Measurements from ENCODE around the gene ST6GALNAC2. TPM values are rescaled to one million over a fixed set of nuclear protein-coding genes. Genes with fewer than 3 reads are reported as not detected.

ST6GALNAC2 gene
- total and polyA plus RNA-seq, 5 experiments from 2014 or later = 0.44 to 1.1 TPM; not detected in 3

DNA sequence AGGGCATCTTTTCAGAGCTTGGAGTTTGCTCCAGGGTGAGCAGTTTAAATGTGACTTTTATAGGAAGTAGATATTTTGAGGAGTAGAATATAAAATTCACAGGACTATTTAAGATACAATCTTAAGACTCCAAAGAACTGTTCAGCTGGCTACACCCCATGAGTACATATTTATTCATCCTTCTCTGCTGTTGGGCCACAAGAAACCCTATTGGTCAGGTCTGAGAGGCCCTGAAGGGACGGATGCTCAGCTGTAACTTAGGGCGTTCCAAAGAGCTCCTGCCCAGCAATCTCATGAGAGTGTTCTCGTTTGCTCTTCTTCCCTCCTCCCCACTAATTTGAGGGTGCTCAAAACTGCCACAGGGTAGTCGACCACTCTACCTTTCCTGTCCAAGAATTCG lies 7.3 kb downstream of the ST6GALNAC2 start:
- DNase-seq (no peak), ATAC-seq (no peak)
- Mint-ChIP-seq H3K36me3 (no peaks in the 10 kb centered on the region), H3K4me1 (no peaks in the 10 kb centered on the region), H3K27me3 (peaks cover 0 to 3% (median 0%) of the 10 kb centered on the region in 5 donors), H3K27ac (no peak overlapping the region), H3K9me3 (no peaks in the 10 kb centered on the region), H3K4me3 (no peak overlapping the region)
- POLR2A ChIA-PET = interaction anchor here (1.0 kb wide), 1 partner anchor 19 kb away, joined by 3 read pairs; no protein-coding TSS in a partner anchor

DNA sequence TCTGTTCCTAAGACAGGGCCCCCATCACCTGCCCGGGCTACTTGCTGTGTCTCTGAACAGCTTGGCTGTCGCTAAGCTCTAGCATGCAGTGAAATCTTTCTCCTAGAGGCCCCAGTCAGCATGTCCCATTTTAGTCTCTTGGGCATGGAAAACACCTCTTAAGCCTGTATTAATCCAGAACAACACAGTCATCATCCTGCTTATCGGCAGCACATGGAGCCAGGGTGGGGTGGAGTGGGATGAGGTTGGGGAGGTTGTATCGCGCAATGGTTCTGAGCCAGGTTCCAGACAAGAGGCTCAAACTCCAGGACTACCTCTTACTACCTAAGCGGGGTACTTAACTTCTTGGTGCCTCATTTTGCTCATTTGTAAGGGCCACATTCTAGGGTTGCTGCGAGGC lies 7.8 kb downstream of the ST6GALNAC2 start:
- ATAC-seq (no peak), DNase-seq (no peak)
- Mint-ChIP-seq H3K4me3 (no peak overlapping the region), H3K36me3 (no peaks in the 10 kb centered on the region), H3K27ac (no peak overlapping the region), H3K27me3 (peaks cover 0 to 3% (median 0%) of the 10 kb centered on the region in 5 donors), H3K4me1 (no peaks in the 10 kb centered on the region), H3K9me3 (no peaks in the 10 kb centered on the region)
- POLR2A ChIA-PET = interaction anchor here (1.0 kb wide), 1 partner anchor 20 kb away, joined by 3 read pairs; no protein-coding TSS in a partner anchor

DNA sequence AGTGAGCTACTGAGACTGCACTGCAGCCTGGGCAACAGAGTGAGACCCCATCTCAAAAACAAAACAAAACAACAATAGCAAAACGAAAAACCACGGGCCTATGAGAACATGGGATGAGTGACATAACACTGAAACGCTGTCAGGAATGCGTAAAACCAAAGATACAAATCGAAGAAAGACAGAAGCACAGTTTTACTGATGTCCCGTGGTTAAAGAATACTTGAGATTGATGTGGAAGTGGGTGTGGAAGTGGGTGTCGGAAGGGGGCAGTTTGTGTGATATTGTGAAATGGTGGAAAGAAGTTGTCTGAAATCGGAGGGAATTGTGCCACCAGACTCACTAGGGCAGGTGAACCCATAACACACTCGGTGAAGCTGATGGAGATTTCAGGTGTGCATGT lies 9.5 kb downstream of the ST6GALNAC2 start:
- Mint-ChIP-seq H3K4me3 (no peak overlapping the region), H3K9me3 (no peaks in the 10 kb centered on the region), H3K27me3 (no peaks in the 10 kb centered on the region), H3K36me3 (no peaks in the 10 kb centered on the region), H3K4me1 (no peaks in the 10 kb centered on the region), H3K27ac (no peak overlapping the region)
- POLR2A ChIA-PET = no interaction called here
- no peak for DNase-seq
- ATAC-seq = no peak

DNA sequence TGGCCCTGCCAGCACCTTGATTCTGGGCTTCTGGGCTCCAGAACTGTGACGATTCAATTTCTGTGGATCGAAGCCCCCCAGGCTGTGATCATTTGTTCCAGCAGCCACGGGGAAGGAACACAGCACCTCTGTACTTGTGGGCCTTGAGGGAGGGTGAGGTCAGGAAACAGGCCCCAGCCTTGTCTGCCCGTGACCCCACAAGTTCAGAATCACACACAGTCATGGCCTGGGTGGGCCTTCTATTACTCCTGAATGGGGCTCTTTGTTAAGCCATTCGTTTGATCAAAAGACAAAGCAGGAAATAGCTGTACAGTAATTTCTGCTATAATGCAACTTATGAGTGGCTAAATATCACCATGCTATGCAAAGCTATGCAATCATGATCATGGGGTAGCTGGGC lies 10.1 kb downstream of the ST6GALNAC2 start:
- H3K36me3 Mint-ChIP-seq = no peaks in the 10 kb centered on the region
- H3K27ac Mint-ChIP-seq = no peak overlapping the region
- H3K4me1 Mint-ChIP-seq = no peaks in the 10 kb centered on the region
- ATAC-seq (no peak), DNase-seq (no peak)
- H3K4me3 Mint-ChIP-seq = no peak overlapping the region
- POLR2A ChIA-PET = no interaction called here
- no peaks in the 10 kb centered on the region for H3K27me3 Mint-ChIP-seq
- no peaks in the 10 kb centered on the region for H3K9me3 Mint-ChIP-seq

DNA sequence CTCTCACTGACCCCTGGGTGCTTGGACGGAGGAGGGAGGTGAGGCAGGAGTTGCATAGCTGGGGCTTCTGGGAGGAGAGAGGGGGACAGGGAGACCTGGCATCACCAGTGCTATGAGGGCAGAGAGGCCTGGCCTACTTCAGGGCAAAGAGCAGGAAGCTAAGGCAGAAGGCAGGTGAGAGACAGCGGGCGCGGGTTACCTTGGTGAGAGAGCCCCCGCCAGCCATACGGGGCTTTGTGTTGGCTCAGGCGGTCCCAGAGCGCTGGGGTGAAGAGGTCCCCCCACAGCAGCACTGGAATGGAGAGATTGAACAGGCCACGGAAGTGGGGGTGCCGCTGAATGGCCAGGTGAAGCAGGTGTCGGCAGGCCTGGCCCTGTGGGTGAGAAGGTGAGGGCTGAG lies 11.5 kb downstream of the ST6GALNAC2 start:
- H3K27ac Mint-ChIP-seq = peak overlapping the region in 1 of 10 donors; percentile 44
- H3K4me3 Mint-ChIP-seq = no peak overlapping the region
- POLR2A ChIA-PET = no interaction called here

DNA sequence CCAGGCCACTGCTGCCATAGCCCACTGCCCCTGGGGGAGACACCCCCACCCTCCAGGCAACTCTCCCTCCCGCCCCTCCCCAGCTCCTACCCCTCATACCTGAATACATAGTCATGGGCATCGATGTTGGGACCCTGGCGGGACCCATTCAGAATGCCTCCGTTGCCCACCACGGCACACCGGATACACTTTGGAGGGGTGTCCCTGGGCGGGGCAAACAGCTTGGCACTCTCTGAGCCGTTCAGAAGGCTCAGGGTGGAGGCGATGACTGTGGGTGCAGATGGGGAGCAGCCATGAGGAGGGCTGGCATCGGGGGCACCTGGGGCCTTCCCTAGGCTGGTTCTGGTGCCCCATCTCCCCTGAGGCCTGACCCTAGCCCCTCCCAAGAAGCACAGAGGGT lies 12.6 kb downstream of the ST6GALNAC2 start:
- Mint-ChIP-seq H3K9me3 (no peaks in the 10 kb centered on the region), H3K4me3 (no peak overlapping the region), H3K4me1 (peaks cover 2 to 10% (median 6%) of the 10 kb centered on the region in 4 donors), H3K27ac (no peak overlapping the region), H3K36me3 (no peaks in the 10 kb centered on the region), H3K27me3 (peaks cover 0 to 3% (median 0%) of the 10 kb centered on the region in 5 donors)
- no peak for ATAC-seq
- POLR2A ChIA-PET = no interaction called here
- no peak for DNase-seq

More for the DNA sequence above, 11.5 kb downstream of the ST6GALNAC2 start:
- DNase-seq = no peak
- Mint-ChIP-seq H3K4me1 (no peaks in the 10 kb centered on the region), H3K27me3 (no peaks in the 10 kb centered on the region), H3K36me3 (no peaks in the 10 kb centered on the region), H3K9me3 (no peaks in the 10 kb centered on the region)
- no peak for ATAC-seq

DNA sequence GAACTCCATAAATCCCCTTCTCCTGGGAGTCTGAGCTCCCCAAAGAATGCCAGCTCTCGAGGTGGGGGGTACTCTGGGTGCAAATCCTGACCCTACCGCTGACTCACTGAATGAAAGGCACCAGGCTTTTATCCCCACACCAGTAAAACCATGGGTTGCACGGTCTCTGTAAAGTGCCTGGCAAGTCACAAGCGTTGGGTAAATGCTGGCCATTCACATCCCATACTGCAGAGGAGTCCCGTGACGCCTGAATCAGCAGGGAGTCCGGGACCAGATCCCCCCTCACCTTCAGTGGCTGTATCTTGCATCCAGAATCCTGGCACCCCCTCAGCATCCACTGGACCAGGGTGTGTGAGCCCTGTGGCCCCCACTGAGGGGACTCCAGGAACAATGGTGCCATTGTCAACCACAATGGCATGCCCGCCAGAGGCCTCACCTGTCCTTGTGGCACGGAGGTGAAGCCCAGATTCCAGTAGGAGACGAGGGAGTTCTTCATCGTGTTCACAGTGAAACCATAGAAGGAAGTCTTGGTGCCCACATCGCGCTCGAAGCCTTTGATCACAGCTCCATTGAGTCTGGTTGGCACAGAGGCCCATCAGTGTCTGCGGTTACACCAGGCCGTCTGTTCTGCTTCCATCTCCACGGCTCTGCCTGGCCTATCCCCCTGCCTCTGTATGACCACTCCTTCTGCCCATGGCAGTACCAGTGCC lies 13.3 kb downstream of the ST6GALNAC2 start:
- no peak overlapping the region for H3K4me3 Mint-ChIP-seq
- POLR2A ChIA-PET = interaction anchor here (0.5 kb wide), 1 partner anchor 731 kb away, joined by 3 read pairs; no protein-coding TSS in a partner anchor
- H3K27me3 Mint-ChIP-seq = peaks cover 0 to 3% (median 0%) of the 10 kb centered on the region in 5 donors
- H3K27ac Mint-ChIP-seq = peak overlapping the region in 1 of 10 donors; percentile 37
- no peak for ATAC-seq
- H3K4me1 Mint-ChIP-seq = peaks cover 7 to 18% (median 14%) of the 10 kb centered on the region in 4 donors
- H3K9me3 Mint-ChIP-seq = no peaks in the 10 kb centered on the region
- no peak for DNase-seq
- no peaks in the 10 kb centered on the region for H3K36me3 Mint-ChIP-seq

DNA sequence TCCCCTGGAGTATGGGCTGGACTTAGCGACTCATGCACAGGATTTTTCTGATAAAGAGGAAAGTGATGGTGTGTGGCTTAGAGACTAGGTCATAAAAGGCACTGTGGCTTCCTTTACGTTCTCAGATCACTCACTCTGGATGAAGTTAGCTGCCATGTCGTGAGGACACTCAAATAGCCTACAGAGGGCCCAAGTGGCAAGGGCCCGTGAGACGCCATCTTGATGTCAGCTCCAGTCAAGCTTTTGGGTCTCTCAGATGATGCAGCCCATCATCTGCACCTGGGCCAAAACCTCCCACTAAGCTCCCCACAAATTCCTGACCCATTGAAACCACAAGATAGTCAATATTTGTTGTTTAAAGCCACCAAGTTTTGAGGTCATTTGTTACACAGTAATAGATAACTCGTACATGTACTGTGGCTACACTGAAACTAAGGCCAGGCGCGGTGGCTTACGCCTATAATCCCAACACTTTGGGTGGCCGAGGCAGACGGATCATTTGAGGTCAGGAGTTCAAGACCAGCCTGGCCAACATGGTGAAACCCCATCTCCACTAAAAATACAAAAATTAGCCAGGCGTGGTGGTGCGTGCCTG lies 14.7 kb downstream of the ST6GALNAC2 start:
- DNase-seq (no peak), ATAC-seq (no peak)
- Mint-ChIP-seq H3K27me3 (peaks cover 0 to 3% (median 0%) of the 10 kb centered on the region in 5 donors), H3K4me1 (peaks cover 15 to 31% (median 24%) of the 10 kb centered on the region in 4 donors), H3K9me3 (no peaks in the 10 kb centered on the region), H3K4me3 (no peak overlapping the region), H3K36me3 (peaks cover 0 to 11% (median 3%) of the 10 kb centered on the region in 3 donors), H3K27ac (peak overlapping the region in 1 of 10 donors; percentile 47)
- POLR2A ChIA-PET = interaction anchor here (1.5 kb wide), 1 partner anchor 13 kb away, joined by 5 read pairs; no protein-coding TSS in a partner anchor

DNA sequence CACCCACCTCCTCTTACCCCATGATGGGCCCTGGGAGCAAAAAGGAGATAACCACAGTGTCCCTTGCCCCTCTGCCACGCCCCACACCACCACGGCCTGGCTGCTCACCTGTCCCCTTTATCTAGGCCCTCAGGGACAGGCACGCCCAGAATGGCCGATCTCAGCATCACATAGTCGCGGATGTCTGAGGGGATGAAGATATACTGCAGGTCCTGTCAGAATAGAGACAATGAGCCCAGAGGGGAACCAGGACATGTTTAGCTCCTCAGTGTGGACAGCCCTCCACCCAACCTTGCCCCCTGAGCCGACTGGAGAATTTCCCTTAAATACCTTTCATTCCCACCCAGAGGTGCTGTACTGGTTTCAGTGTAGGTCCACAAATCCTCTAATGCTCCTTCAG lies 15.2 kb downstream of the ST6GALNAC2 start:
- no peak for ATAC-seq

DNA sequence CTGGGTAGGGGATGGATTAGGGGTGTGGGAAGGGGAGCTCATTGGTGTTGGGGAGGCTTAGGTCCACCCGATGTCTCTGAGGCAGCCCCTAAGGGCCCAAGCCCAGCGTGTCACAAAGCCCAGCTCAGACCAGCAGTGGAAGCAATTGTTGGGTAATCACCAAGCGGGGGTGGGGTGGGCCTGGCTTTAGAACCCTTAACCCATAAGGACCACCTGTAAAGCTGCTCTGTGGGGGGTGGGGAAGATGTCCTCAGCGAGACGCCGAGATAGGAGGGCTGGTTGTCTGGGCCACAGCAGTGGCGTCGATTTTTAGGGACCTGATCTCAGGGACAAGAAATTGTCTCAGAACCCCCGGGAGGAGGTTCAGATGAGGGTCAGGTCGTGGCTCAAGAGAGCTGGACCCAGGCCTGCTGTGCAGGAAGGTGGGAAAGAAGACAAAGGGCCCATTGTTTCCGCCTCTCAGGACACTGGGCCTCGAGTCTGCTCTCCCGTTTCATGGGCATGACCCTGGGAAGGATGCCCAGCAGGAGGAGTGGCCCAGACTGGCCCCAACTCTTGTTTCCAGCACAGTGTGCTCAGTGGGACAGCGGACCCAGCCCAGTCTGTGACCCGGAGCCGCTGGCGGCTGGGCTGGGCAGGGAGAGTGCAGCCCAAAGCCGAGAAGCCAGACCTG lies 15.9 kb downstream of the ST6GALNAC2 start:
- H3K27me3 Mint-ChIP-seq = peaks cover 0 to 3% (median 0%) of the 10 kb centered on the region in 5 donors
- no peaks in the 10 kb centered on the region for H3K9me3 Mint-ChIP-seq
- ATAC-seq (no peak), DNase-seq (no peak)
- POLR2A ChIA-PET = no interaction called here
- no peak overlapping the region for H3K4me3 Mint-ChIP-seq
- H3K36me3 Mint-ChIP-seq = peaks cover 0 to 23% (median 13%) of the 10 kb centered on the region in 3 donors
- H3K4me1 Mint-ChIP-seq = peaks cover 20 to 39% (median 34%) of the 10 kb centered on the region in 4 donors
- H3K27ac Mint-ChIP-seq = no peak overlapping the region

More for the DNA sequence above, 15.2 kb downstream of the ST6GALNAC2 start:
- Mint-ChIP-seq H3K27ac (no peak overlapping the region), H3K27me3 (peaks cover 0 to 3% (median 0%) of the 10 kb centered on the region in 5 donors), H3K4me1 (peaks cover 19 to 37% (median 29%) of the 10 kb centered on the region in 4 donors), H3K9me3 (no peaks in the 10 kb centered on the region), H3K36me3 (peaks cover 0 to 16% (median 8%) of the 10 kb centered on the region in 3 donors), H3K4me3 (no peak overlapping the region)
- no peak for DNase-seq
- POLR2A ChIA-PET = interaction anchor here (1.5 kb wide), 1 partner anchor 13 kb away, joined by 5 read pairs; no protein-coding TSS in a partner anchor

DNA sequence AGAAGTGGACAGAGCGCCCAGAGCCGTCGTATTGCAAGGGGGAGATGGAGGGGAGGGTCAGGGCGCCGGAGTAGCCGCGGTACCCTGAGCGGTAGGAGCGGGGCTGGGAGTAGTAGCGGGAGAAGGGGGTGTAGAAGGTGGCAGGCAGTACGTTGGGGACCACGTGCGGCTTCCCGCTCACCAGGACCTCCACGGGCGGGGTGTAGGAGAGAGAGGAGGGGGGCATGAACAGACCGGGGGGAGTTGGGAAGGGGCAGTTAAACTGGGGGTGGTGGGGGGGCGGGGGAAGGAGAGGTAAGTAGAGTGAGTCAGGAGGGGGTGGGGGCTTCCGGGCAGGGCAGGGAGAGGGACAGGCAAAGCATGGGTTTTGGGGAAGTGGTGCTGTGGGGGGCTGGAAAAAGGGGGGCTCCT lies 16.8 kb downstream of the ST6GALNAC2 start:
- Mint-ChIP-seq H3K27me3 (peaks cover 0 to 3% (median 0%) of the 10 kb centered on the region in 5 donors), H3K9me3 (no peaks in the 10 kb centered on the region), H3K36me3 (peaks cover 0 to 32% (median 13%) of the 10 kb centered on the region in 3 donors), H3K27ac (peak overlapping the region in 3 of 10 donors; percentile 4 to 73 (median 19)), H3K4me3 (peak overlapping the region in 5 of 10 donors; percentile 34 to 64 (median 41)), H3K4me1 (peaks cover 20 to 39% (median 35%) of the 10 kb centered on the region in 4 donors)
- DNase-seq = no peak
- POLR2A ChIA-PET = interaction anchor here (0.6 to 1.8 kb wide), 2 partner anchors 12 to 282 kb away, joined by 3 to 5 read pairs; no protein-coding TSS in a partner anchor
- peak in 1 of 2 donors; percentile 19 for ATAC-seq

DNA sequence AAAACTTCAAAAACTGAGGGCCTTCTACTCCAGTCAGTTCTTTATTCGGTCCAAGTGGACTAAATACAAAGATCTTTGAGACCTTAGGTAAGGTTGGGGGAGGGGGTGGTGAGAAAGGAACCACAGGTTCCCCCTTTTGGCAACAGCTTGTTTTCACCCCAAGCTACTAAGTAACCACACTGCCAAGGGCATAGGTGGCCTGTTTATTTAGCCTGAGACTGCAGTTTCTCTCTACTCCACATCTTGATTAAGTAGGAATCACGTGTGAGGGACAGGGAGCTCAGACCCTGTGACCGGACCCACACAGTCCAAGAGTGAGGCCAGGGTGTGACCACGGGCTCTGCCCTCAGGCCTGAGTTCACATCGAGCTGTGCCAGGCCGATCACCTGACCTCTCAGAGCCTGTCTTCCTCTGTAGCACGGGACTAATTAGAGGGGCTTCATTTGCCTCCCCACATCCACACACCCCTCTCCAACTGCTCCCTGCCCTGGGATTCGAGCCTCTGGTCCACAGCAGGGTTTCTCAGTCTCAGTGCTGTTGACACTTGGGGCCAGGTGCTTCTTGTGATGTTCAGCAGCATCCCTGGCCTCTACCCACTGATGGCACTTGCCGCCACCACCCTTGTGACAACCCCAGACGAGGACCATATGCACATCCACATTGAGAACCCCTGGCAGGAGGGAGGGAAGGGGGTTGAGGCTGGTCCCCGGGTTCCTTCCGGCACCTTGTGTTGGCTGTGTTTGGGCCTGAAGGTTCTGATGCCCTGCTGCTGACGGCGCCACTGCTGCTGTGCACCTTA lies 17.8 kb downstream of the ST6GALNAC2 start:
- ATAC-seq = peak; percentile 46 to 65
- POLR2A ChIA-PET = interaction anchor here (0.6 to 1.8 kb wide), 5 partner anchors 10 to 530 kb away, joined by 3 to 5 read pairs (median 5); partner anchors contain the start of gene PRCD
- no peaks in the 10 kb centered on the region for H3K9me3 Mint-ChIP-seq
- peaks cover 0 to 39% (median 13%) of the 10 kb centered on the region in 3 donors for H3K36me3 Mint-ChIP-seq
- DNase-seq = peak in 2 of 10 donors; percentile 17 to 19
- peaks cover 0 to 3% (median 0%) of the 10 kb centered on the region in 5 donors for H3K27me3 Mint-ChIP-seq
- peak overlapping the region in 5 of 10 donors; percentile 40 to 64 (median 41) for H3K4me3 Mint-ChIP-seq
- H3K4me1 Mint-ChIP-seq = peaks cover 22 to 43% (median 40%) of the 10 kb centered on the region in 4 donors
- H3K27ac Mint-ChIP-seq = peak overlapping the region; percentile 37 to 82 (median 70)
